ENCODE results near the gene GPR12. TPM values are rescaled to one million over a fixed set of nuclear protein-coding genes. Genes with fewer than 3 reads are reported as not detected.

GPR12 gene, protein sequence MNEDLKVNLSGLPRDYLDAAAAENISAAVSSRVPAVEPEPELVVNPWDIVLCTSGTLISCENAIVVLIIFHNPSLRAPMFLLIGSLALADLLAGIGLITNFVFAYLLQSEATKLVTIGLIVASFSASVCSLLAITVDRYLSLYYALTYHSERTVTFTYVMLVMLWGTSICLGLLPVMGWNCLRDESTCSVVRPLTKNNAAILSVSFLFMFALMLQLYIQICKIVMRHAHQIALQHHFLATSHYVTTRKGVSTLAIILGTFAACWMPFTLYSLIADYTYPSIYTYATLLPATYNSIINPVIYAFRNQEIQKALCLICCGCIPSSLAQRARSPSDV
- not detected for polyA plus RNA-seq (2013, experiment 1 of 2)
- polyA plus RNA-seq (2013, experiment 2 of 2) = not detected

GRCh38 chr13:26759907-26760831 is at the start of gene GPR12:
TSS of gene GPR12 (minus strand) at chr13:26760786. CDS start at chr13:26759827, 959 bp downstream.
- H3K4me1 ChIP-seq (ENCODE audit: control insufficient read depth, insufficient read depth, low read length, poor library complexity, severe bottlenecking) = no peaks in the 10 kb centered on the region
- peak within 1 kb of the TSS; percentile 20 for H3K4me3 ChIP-seq (ENCODE audit: extremely low read depth, insufficient read depth, low read length, poor library complexity, severe bottlenecking)
- H3K36me3 ChIP-seq (ENCODE audit: control insufficient read depth, insufficient read depth, low read length) = no peaks in the 10 kb centered on the region
- H3K9me3 ChIP-seq (ENCODE audit: control insufficient read depth, low read length) = no peaks in the 10 kb centered on the region
- WGBS, 2 experiments (ENCODE audit: insufficient coverage in 2 of 2) = 1 to 2% methylated on average over 48 to 61 of the region's 87 CpGs
- no peak within 1 kb of the TSS for H3K27ac ChIP-seq (ENCODE audit: low read depth, low read length, severe bottlenecking)

- no peaks in the 10 kb centered on the region for H3K4me1 ChIP-seq (ENCODE audit: control insufficient read depth, insufficient read depth, low read length, poor library complexity, severe bottlenecking)
- 0% methylated on average over 1 of the region's 2 CpGs; no CpG with 5 or more reads in 1 of the 2 experiments for WGBS, 2 experiments (ENCODE audit: insufficient coverage in 2 of 2)
Observed at GRCh38 chr13:26810095-26810494, 49.5 kb upstream of the GPR12 start.

DNA sequence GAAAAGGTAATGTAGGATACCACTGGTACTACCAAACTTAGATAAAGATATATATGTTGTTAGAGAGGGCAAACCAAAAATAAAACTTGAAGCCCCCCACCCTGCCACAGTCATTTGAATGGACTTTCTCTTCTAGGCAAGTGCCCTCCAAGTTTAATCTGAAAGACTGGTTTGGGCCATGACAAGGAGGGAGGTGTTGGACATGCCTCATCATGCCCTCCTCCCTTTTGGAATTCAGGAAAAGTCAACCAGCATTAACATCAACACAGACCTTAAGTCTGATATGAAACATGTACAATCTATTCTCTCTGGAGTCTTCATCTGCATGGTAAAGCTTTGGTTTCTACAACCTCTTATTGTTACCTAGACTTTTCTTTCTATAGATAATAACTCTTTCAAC is 46.3 kb upstream of the GPR12 start:
- Histone ChIP-seq H3K9me3 (ENCODE audit: control insufficient read depth, low read length) (no peaks in the 10 kb centered on the region), H3K36me3 (ENCODE audit: control insufficient read depth, insufficient read depth, low read length) (no peaks in the 10 kb centered on the region), H3K27ac (ENCODE audit: low read depth, low read length, severe bottlenecking) (no peak overlapping the region), H3K4me3 (ENCODE audit: extremely low read depth, insufficient read depth, low read length, poor library complexity, severe bottlenecking) (no peak overlapping the region), H3K4me1 (ENCODE audit: control insufficient read depth, insufficient read depth, low read length, poor library complexity, severe bottlenecking) (no peaks in the 10 kb centered on the region)

More at GRCh38 chr13:26810095-26810494, 49.5 kb upstream of the GPR12 start:
- Histone ChIP-seq H3K4me3 (ENCODE audit: extremely low read depth, insufficient read depth, low read length, poor library complexity, severe bottlenecking) (no peak overlapping the region), H3K9me3 (ENCODE audit: control insufficient read depth, low read length) (no peaks in the 10 kb centered on the region), H3K36me3 (ENCODE audit: control insufficient read depth, insufficient read depth, low read length) (no peaks in the 10 kb centered on the region), H3K27ac (ENCODE audit: low read depth, low read length, severe bottlenecking) (no peak overlapping the region)

DNA sequence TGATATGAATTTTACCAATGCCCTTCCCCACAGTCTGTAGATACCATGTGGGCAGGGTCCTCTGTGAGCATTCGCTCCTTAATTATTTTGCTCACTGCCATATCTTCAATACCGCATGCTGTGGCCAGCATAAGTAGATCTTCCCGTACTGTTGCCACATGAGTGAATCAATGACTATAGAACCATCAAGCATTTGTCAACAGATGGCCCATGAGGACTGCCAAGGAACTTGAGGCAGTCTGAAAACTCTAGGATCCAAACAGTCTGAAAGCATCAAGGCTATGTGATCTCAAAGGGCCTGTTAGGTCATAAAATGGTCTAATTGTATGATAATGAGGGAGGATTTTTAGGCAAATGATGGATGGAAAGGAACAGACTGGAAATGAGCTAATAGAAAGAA is 27.4 kb upstream of the GPR12 start:
- no peak overlapping the region for H3K4me3 ChIP-seq (ENCODE audit: extremely low read depth, insufficient read depth, low read length, poor library complexity, severe bottlenecking)
- H3K36me3 ChIP-seq (ENCODE audit: control insufficient read depth, insufficient read depth, low read length) = no peaks in the 10 kb centered on the region
- no peak overlapping the region for H3K27ac ChIP-seq (ENCODE audit: low read depth, low read length, severe bottlenecking)
- H3K9me3 ChIP-seq (ENCODE audit: control insufficient read depth, low read length) = no peaks in the 10 kb centered on the region
- no peaks in the 10 kb centered on the region for H3K4me1 ChIP-seq (ENCODE audit: control insufficient read depth, insufficient read depth, low read length, poor library complexity, severe bottlenecking)
- whole genome bisulfite sequencing, 2 experiments (ENCODE audit: insufficient coverage in 2 of 2) = 92% methylated on average over 3 of the region's 3 CpGs

DNA sequence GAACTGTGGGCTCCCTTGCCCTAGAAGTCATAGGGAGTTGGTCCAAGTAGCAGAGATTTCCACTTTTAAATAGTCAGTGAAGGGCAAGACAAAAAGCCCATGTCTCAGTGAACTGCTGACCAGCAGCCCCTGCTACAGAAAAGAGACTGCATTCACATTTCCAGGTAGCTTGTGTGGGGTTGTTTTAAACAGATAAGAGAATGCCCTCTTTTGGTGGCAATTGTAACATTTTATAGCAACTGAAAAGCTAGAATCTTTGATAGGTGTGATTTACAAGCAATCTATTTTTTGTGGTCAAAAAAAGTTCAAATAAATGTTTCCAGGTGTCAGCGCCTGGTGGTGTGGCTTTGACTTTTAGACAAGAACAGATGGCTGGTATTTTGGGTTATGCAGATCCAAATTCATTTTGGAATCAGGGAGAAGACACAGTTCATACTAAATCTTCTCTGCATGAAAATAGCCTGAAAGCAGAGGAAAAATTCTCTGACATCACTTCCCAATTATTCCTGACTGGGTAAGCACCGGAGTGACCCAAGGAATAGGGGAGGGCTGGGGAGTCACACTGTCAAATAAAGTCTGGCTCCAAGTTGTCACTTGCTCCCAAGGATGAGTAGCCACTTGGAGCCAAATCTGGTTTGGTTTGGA is 26.2 kb upstream of the GPR12 start:
- WGBS, 2 experiments (ENCODE audit: insufficient coverage in 2 of 2) = 100% methylated on average over 1 of the region's 2 CpGs; no CpG with 5 or more reads in 1 of the 2 experiments
- no peak overlapping the region for H3K27ac ChIP-seq (ENCODE audit: low read depth, low read length, severe bottlenecking)
- H3K4me1 ChIP-seq (ENCODE audit: control insufficient read depth, insufficient read depth, low read length, poor library complexity, severe bottlenecking) = no peaks in the 10 kb centered on the region
- H3K36me3 ChIP-seq (ENCODE audit: control insufficient read depth, insufficient read depth, low read length) = no peaks in the 10 kb centered on the region
- H3K4me3 ChIP-seq (ENCODE audit: extremely low read depth, insufficient read depth, low read length, poor library complexity, severe bottlenecking) = no peak overlapping the region
- no peaks in the 10 kb centered on the region for H3K9me3 ChIP-seq (ENCODE audit: control insufficient read depth, low read length)

- WGBS, 2 experiments (ENCODE audit: insufficient coverage in 2 of 2) = 34 to 47% methylated on average over 11 to 12 of the region's 17 CpGs
- no peak overlapping the region for H3K4me3 ChIP-seq (ENCODE audit: extremely low read depth, insufficient read depth, low read length, poor library complexity, severe bottlenecking)
- H3K9me3 ChIP-seq (ENCODE audit: control insufficient read depth, low read length) = no peaks in the 10 kb centered on the region
- no peaks in the 10 kb centered on the region for H3K36me3 ChIP-seq (ENCODE audit: control insufficient read depth, insufficient read depth, low read length)
- no peak overlapping the region for H3K27ac ChIP-seq (ENCODE audit: low read depth, low read length, severe bottlenecking)
- H3K4me1 ChIP-seq (ENCODE audit: control insufficient read depth, insufficient read depth, low read length, poor library complexity, severe bottlenecking) = no peaks in the 10 kb centered on the region
Observed at GRCh38 chr13:26785838-26786630, 25.4 kb upstream of the GPR12 start.

- Histone ChIP-seq H3K27ac (ENCODE audit: low read depth, low read length, severe bottlenecking) (no peak overlapping the region), H3K9me3 (ENCODE audit: control insufficient read depth, low read length) (no peaks in the 10 kb centered on the region), H3K36me3 (ENCODE audit: control insufficient read depth, insufficient read depth, low read length) (no peaks in the 10 kb centered on the region), H3K4me3 (ENCODE audit: extremely low read depth, insufficient read depth, low read length, poor library complexity, severe bottlenecking) (no peak overlapping the region), H3K4me1 (ENCODE audit: control insufficient read depth, insufficient read depth, low read length, poor library complexity, severe bottlenecking) (no peaks in the 10 kb centered on the region)
- WGBS, 2 experiments (ENCODE audit: insufficient coverage in 2 of 2) = 35 to 43% methylated on average over 14 to 17 of the region's 18 CpGs
Observed at GRCh38 chr13:26784704-26785639, 24.4 kb upstream of the GPR12 start.

- Histone ChIP-seq H3K4me3 (ENCODE audit: extremely low read depth, insufficient read depth, low read length, poor library complexity, severe bottlenecking) (no peak overlapping the region), H3K9me3 (ENCODE audit: control insufficient read depth, low read length) (no peaks in the 10 kb centered on the region)
- 95 to 97% methylated on average over 2 to 3 of the region's 4 CpGs for WGBS, 2 experiments (ENCODE audit: insufficient coverage in 2 of 2)
Observed at GRCh38 chr13:26780411-26780810, 19.8 kb upstream of the GPR12 start.

GRCh38 chr13:26779321-26779720 is 18.7 kb upstream of the GPR12 start:
- H3K36me3 ChIP-seq (ENCODE audit: control insufficient read depth, insufficient read depth, low read length) = no peaks in the 10 kb centered on the region
- H3K9me3 ChIP-seq (ENCODE audit: control insufficient read depth, low read length) = no peaks in the 10 kb centered on the region
- H3K4me3 ChIP-seq (ENCODE audit: extremely low read depth, insufficient read depth, low read length, poor library complexity, severe bottlenecking) = no peak overlapping the region
- no peak overlapping the region for H3K27ac ChIP-seq (ENCODE audit: low read depth, low read length, severe bottlenecking)
- WGBS, 2 experiments (ENCODE audit: insufficient coverage in 2 of 2) = 93 to 94% methylated on average over 3 to 4 of the region's 4 CpGs
- H3K4me1 ChIP-seq (ENCODE audit: control insufficient read depth, insufficient read depth, low read length, poor library complexity, severe bottlenecking) = no peaks in the 10 kb centered on the region

More at GRCh38 chr13:26780411-26780810, 19.8 kb upstream of the GPR12 start:
- Histone ChIP-seq H3K36me3 (ENCODE audit: control insufficient read depth, insufficient read depth, low read length) (no peaks in the 10 kb centered on the region), H3K27ac (ENCODE audit: low read depth, low read length, severe bottlenecking) (no peak overlapping the region), H3K4me1 (ENCODE audit: control insufficient read depth, insufficient read depth, low read length, poor library complexity, severe bottlenecking) (no peaks in the 10 kb centered on the region)
